ENCODE data around the gene COL4A2. TPM values are rescaled to one million over a fixed set of nuclear protein-coding genes. Genes with fewer than 3 reads are reported as not detected.

COL4A2 gene
- total and polyA plus RNA-seq, 3 experiments from 2014 or later: not detected

- H3K27ac ChIP-seq (ENCODE audit: low read depth, low read length): no peak overlapping the region
- ChIA-PET CTCF (no interaction called here), POLR2A (no interaction called here)
- no peak for DNase-seq
- Mint-ChIP-seq H3K36me3 (no peaks in the 10 kb centered on the region), H3K4me1 (peaks cover 10 to 12% (median 11%) of the 10 kb centered on the region in 3 donors), H3K27me3 (peaks cover 26 to 61% of the 10 kb centered on the region in 2 donors), H3K27ac (no peak overlapping the region), H3K9me3 (peaks cover 0 to 7% (median 0%) of the 10 kb centered on the region in 5 donors), H3K4me3 (no peak overlapping the region)
- H3K36me3 ChIP-seq (ENCODE audit: insufficient read depth, low read length): no peaks in the 10 kb centered on the region
- H3K27me3 ChIP-seq (ENCODE audit: insufficient read depth, low read length, poor library complexity, severe bottlenecking): peaks cover 9% of the 10 kb centered on the region
- H3K4me3 ChIP-seq (ENCODE audit: low read length): no peak overlapping the region
- no peaks in the 10 kb centered on the region for H3K9me3 ChIP-seq (ENCODE audit: low read length)
- peaks cover 11% of the 10 kb centered on the region for H3K4me1 ChIP-seq (ENCODE audit: insufficient read depth, low read length)
Observed at GRCh38 chr13:110425444-110425780, 118.3 kb downstream of the COL4A2 start.

GRCh38 chr13:110426735-110427134 is 119.7 kb downstream of the COL4A2 start:
- DNase-seq: no peak

GRCh38 chr13:110428313-110428712 is 121.2 kb downstream of the COL4A2 start:
- H3K4me1 Mint-ChIP-seq: no peaks in the 10 kb centered on the region
- Histone ChIP-seq H3K27me3 (ENCODE audit: insufficient read depth, low read length, poor library complexity, severe bottlenecking) (no peaks in the 10 kb centered on the region), H3K4me3 (ENCODE audit: low read length) (no peak overlapping the region), H3K9me3 (ENCODE audit: low read length) (no peaks in the 10 kb centered on the region), H3K27ac (ENCODE audit: low read depth, low read length) (no peak overlapping the region), H3K36me3 (ENCODE audit: insufficient read depth, low read length) (no peaks in the 10 kb centered on the region), H3K4me1 (ENCODE audit: insufficient read depth, low read length) (no peaks in the 10 kb centered on the region)
- ChIA-PET POLR2A (no interaction called here), CTCF (no interaction called here)
- H3K36me3 Mint-ChIP-seq: no peaks in the 10 kb centered on the region
- no peak overlapping the region for H3K27ac Mint-ChIP-seq
- H3K4me3 Mint-ChIP-seq: no peak overlapping the region
- peaks cover 0 to 4% (median 0%) of the 10 kb centered on the region in 5 donors for H3K9me3 Mint-ChIP-seq
- no peak for DNase-seq
- peaks cover 22 to 54% of the 10 kb centered on the region in 2 donors for H3K27me3 Mint-ChIP-seq

More at GRCh38 chr13:110426735-110427134, 119.7 kb downstream of the COL4A2 start:
- H3K36me3 ChIP-seq (ENCODE audit: insufficient read depth, low read length): no peaks in the 10 kb centered on the region
- no peaks in the 10 kb centered on the region for H3K9me3 ChIP-seq (ENCODE audit: low read length)
- no peak overlapping the region for H3K27ac Mint-ChIP-seq
- H3K4me1 ChIP-seq (ENCODE audit: insufficient read depth, low read length): peaks cover 6% of the 10 kb centered on the region
- ChIA-PET POLR2A (no interaction called here), CTCF (no interaction called here)
- no peaks in the 10 kb centered on the region for H3K27me3 ChIP-seq (ENCODE audit: insufficient read depth, low read length, poor library complexity, severe bottlenecking)
- H3K27me3 Mint-ChIP-seq: peaks cover 26 to 54% of the 10 kb centered on the region in 2 donors
- H3K36me3 Mint-ChIP-seq: no peaks in the 10 kb centered on the region
- H3K4me1 Mint-ChIP-seq: peaks cover 4 to 5% (median 5%) of the 10 kb centered on the region in 3 donors
- no peak overlapping the region for H3K4me3 ChIP-seq (ENCODE audit: low read length)
- H3K4me3 Mint-ChIP-seq: no peak overlapping the region
- no peak overlapping the region for H3K27ac ChIP-seq (ENCODE audit: low read depth, low read length)
- H3K9me3 Mint-ChIP-seq: peaks cover 0 to 4% (median 0%) of the 10 kb centered on the region in 5 donors

GRCh38 chr13:110430391-110431336 is 123.6 kb downstream of the COL4A2 start:
- H3K27ac Mint-ChIP-seq: no peak overlapping the region
- H3K27me3 ChIP-seq (ENCODE audit: insufficient read depth, low read length, poor library complexity, severe bottlenecking): no peaks in the 10 kb centered on the region
- no peak overlapping the region for H3K4me3 Mint-ChIP-seq
- H3K4me3 ChIP-seq (ENCODE audit: low read length): no peak overlapping the region
- POLR2A ChIA-PET: no interaction called here
- H3K27me3 Mint-ChIP-seq: peaks cover 13 to 37% of the 10 kb centered on the region in 2 donors
- H3K36me3 ChIP-seq (ENCODE audit: insufficient read depth, low read length): no peaks in the 10 kb centered on the region
- no peaks in the 10 kb centered on the region for H3K36me3 Mint-ChIP-seq
- H3K4me1 ChIP-seq (ENCODE audit: insufficient read depth, low read length): no peaks in the 10 kb centered on the region
- CTCF ChIA-PET: interaction anchor here (1.3 kb wide), 1 partner anchor 20 kb away, joined by 3 read pairs; no protein-coding TSS in a partner anchor
- no peaks in the 10 kb centered on the region for H3K4me1 Mint-ChIP-seq
- H3K9me3 Mint-ChIP-seq: peaks cover 0 to 2% (median 0%) of the 10 kb centered on the region in 5 donors
- DNase-seq: no peak
- no peak overlapping the region for H3K27ac ChIP-seq (ENCODE audit: low read depth, low read length)
- no peaks in the 10 kb centered on the region for H3K9me3 ChIP-seq (ENCODE audit: low read length)

GRCh38 chr13:110431425-110432294 is 124.6 kb downstream of the COL4A2 start:
- Histone ChIP-seq H3K27ac (ENCODE audit: low read depth, low read length) (no peak overlapping the region), H3K4me3 (ENCODE audit: low read length) (no peak overlapping the region), H3K27me3 (ENCODE audit: insufficient read depth, low read length, poor library complexity, severe bottlenecking) (no peaks in the 10 kb centered on the region), H3K9me3 (ENCODE audit: low read length) (no peaks in the 10 kb centered on the region), H3K4me1 (ENCODE audit: insufficient read depth, low read length) (no peaks in the 10 kb centered on the region), H3K36me3 (ENCODE audit: insufficient read depth, low read length) (no peaks in the 10 kb centered on the region)
- H3K27me3 Mint-ChIP-seq: peaks cover 13 to 31% of the 10 kb centered on the region in 2 donors
- H3K36me3 Mint-ChIP-seq: no peaks in the 10 kb centered on the region
- ChIA-PET POLR2A (no interaction called here), CTCF (no interaction called here)
- no peak overlapping the region for H3K4me3 Mint-ChIP-seq
- H3K9me3 Mint-ChIP-seq: peaks cover 0 to 2% (median 0%) of the 10 kb centered on the region in 5 donors
- H3K4me1 Mint-ChIP-seq: no peaks in the 10 kb centered on the region
- no peak for DNase-seq
- no peak overlapping the region for H3K27ac Mint-ChIP-seq

- no peaks in the 10 kb centered on the region for H3K36me3 ChIP-seq (ENCODE audit: insufficient read depth, low read length)
- H3K4me1 ChIP-seq (ENCODE audit: insufficient read depth, low read length): no peaks in the 10 kb centered on the region
- CTCF ChIA-PET: no interaction called here
- no peak for DNase-seq
- no peak overlapping the region for H3K4me3 ChIP-seq (ENCODE audit: low read length)
- H3K4me3 Mint-ChIP-seq: no peak overlapping the region
- peaks cover 15 to 33% of the 10 kb centered on the region in 2 donors for H3K27me3 Mint-ChIP-seq
- no peaks in the 10 kb centered on the region for H3K36me3 Mint-ChIP-seq
- H3K27ac Mint-ChIP-seq: no peak overlapping the region
- H3K27ac ChIP-seq (ENCODE audit: low read depth, low read length): no peak overlapping the region
- no peaks in the 10 kb centered on the region for H3K9me3 ChIP-seq (ENCODE audit: low read length)
- H3K27me3 ChIP-seq (ENCODE audit: insufficient read depth, low read length, poor library complexity, severe bottlenecking): no peaks in the 10 kb centered on the region
- H3K4me1 Mint-ChIP-seq: no peaks in the 10 kb centered on the region
- peaks cover 0 to 2% (median 0%) of the 10 kb centered on the region in 5 donors for H3K9me3 Mint-ChIP-seq
- POLR2A ChIA-PET: no interaction called here
Observed at GRCh38 chr13:110432522-110432921, 125.4 kb downstream of the COL4A2 start.

- Mint-ChIP-seq H3K36me3 (no peaks in the 10 kb centered on the region), H3K4me3 (no peak overlapping the region), H3K27ac (no peak overlapping the region), H3K9me3 (peaks cover 0 to 2% (median 0%) of the 10 kb centered on the region in 5 donors), H3K27me3 (peaks cover 15 to 34% of the 10 kb centered on the region in 2 donors), H3K4me1 (no peaks in the 10 kb centered on the region)
- H3K9me3 ChIP-seq (ENCODE audit: low read length): no peaks in the 10 kb centered on the region
- no peak overlapping the region for H3K4me3 ChIP-seq (ENCODE audit: low read length)
- DNase-seq: no peak
- CTCF ChIA-PET: no interaction called here
- POLR2A ChIA-PET: no interaction called here
- no peaks in the 10 kb centered on the region for H3K27me3 ChIP-seq (ENCODE audit: insufficient read depth, low read length, poor library complexity, severe bottlenecking)
- H3K4me1 ChIP-seq (ENCODE audit: insufficient read depth, low read length): no peaks in the 10 kb centered on the region
- no peak overlapping the region for H3K27ac ChIP-seq (ENCODE audit: low read depth, low read length)
- no peaks in the 10 kb centered on the region for H3K36me3 ChIP-seq (ENCODE audit: insufficient read depth, low read length)
Observed at GRCh38 chr13:110433014-110433413, 125.9 kb downstream of the COL4A2 start.

GRCh38 chr13:110434629-110435028 is 127.5 kb downstream of the COL4A2 start:
- Mint-ChIP-seq H3K4me3 (no peak overlapping the region), H3K9me3 (peaks cover 0 to 1% (median 0%) of the 10 kb centered on the region in 5 donors), H3K27me3 (peaks cover 11 to 26% of the 10 kb centered on the region in 2 donors), H3K36me3 (no peaks in the 10 kb centered on the region), H3K27ac (no peak overlapping the region), H3K4me1 (no peaks in the 10 kb centered on the region)
- ChIA-PET CTCF (no interaction called here), POLR2A (no interaction called here)
- Histone ChIP-seq H3K36me3 (ENCODE audit: insufficient read depth, low read length) (no peaks in the 10 kb centered on the region), H3K9me3 (ENCODE audit: low read length) (no peaks in the 10 kb centered on the region), H3K27ac (ENCODE audit: low read depth, low read length) (no peak overlapping the region), H3K4me3 (ENCODE audit: low read length) (no peak overlapping the region), H3K27me3 (ENCODE audit: insufficient read depth, low read length, poor library complexity, severe bottlenecking) (no peaks in the 10 kb centered on the region), H3K4me1 (ENCODE audit: insufficient read depth, low read length) (no peaks in the 10 kb centered on the region)
- no peak for DNase-seq
